Measurements from ENCODE around the gene AK4. TPM values are rescaled to one million over a fixed set of nuclear protein-coding genes. Genes with fewer than 3 reads are reported as not detected.

The AK4 gene
- polyA plus RNA-seq, 1 donor (not counting 4 experiments of a cell fraction or from before 2014, with no cell fraction given) = 90.0 TPM

- dilution Hi-C loops (cut with MboI; ENCODE audit: extremely low pct_ligation_motif_present, low sequenced_read_pairs) = no loop called here
- Histone ChIP-seq H4K20me1 (ENCODE audit: control insufficient read depth, extremely low read depth, insufficient read depth, low read length) (no peaks in the 10 kb centered on the region), H3K4me3 (ENCODE audit: control insufficient read depth in 2 of 3, extremely low read depth in 1 of 3, insufficient read depth in 2 of 3, low read depth in 1 of 3, low read length in 3 of 3) (no peak overlapping the region)
Observed at GRCh38 chr1:65237503-65237902, 89.5 kb downstream of the AK4 start.

GRCh38 chr1:65238010-65238409 is 90.0 kb downstream of the AK4 start:
- dilution Hi-C loops (cut with MboI; ENCODE audit: extremely low pct_ligation_motif_present, low sequenced_read_pairs) = no loop called here
- Histone ChIP-seq H3K9ac (ENCODE audit: control insufficient read depth, extremely low read depth, insufficient read depth, low read length) (no peak overlapping the region), H3K36me3 (ENCODE audit: control insufficient read depth in 2 of 2, extremely low read depth in 1 of 2, insufficient read depth in 2 of 2, low read length in 2 of 2) (no peaks in the 10 kb centered on the region), H3K4me1 (ENCODE audit: control insufficient read depth, extremely low read depth, insufficient read depth, low read length) (no peaks in the 10 kb centered on the region), H3K27ac (ENCODE audit: control insufficient read depth, insufficient read depth, low read length) (no peak overlapping the region), H3K4me3 (ENCODE audit: control insufficient read depth in 2 of 3, extremely low read depth in 1 of 3, insufficient read depth in 2 of 3, low read depth in 1 of 3, low read length in 3 of 3) (no peak overlapping the region), H3K4me2 (ENCODE audit: control insufficient read depth, extremely low read depth, insufficient read depth, low read depth, low read length) (no peak overlapping the region), H3K79me2 (ENCODE audit: control insufficient read depth, insufficient read depth, low read length) (no peaks in the 10 kb centered on the region), H3K27me3 (ENCODE audit: control insufficient read depth, extremely low read depth, insufficient read depth, low read length) (no peaks in the 10 kb centered on the region), H2AFZ (ENCODE audit: control insufficient read depth, low read length) (no peak overlapping the region), H3K9me3 (ENCODE audit: control insufficient read depth, low read depth, low read length) (no peaks in the 10 kb centered on the region), H3K9me1 (ENCODE audit: control insufficient read depth, extremely low read depth, insufficient read depth, low read length) (no peaks in the 10 kb centered on the region), H4K20me1 (ENCODE audit: control insufficient read depth, extremely low read depth, insufficient read depth, low read length) (no peaks in the 10 kb centered on the region)
- FAIRE-seq (no peak), DNase-seq (ENCODE audit: low read depth, low spot score) (no peak)
- TF ChIP-seq EZH2 (IDR thresholded peaks at IDR 0.05; ENCODE audit: low read length) (no peak), CTCF (optimal IDR thresholded peaks at IDR 0.05 in 1 of 3, IDR thresholded peaks at IDR 0.05 in 1 of 3, conservative IDR thresholded peaks at IDR 0.05 in 1 of 3; ENCODE audit: extremely low read depth in 1 of 3, insufficient read depth in 2 of 3, low read length in 3 of 3) (no peak)

More at GRCh38 chr1:65237503-65237902, 89.5 kb downstream of the AK4 start:
- H3K27ac ChIP-seq (ENCODE audit: control insufficient read depth, insufficient read depth, low read length) = no peak overlapping the region
- no peaks in the 10 kb centered on the region for H3K9me1 ChIP-seq (ENCODE audit: control insufficient read depth, extremely low read depth, insufficient read depth, low read length)
- no peaks in the 10 kb centered on the region for H3K79me2 ChIP-seq (ENCODE audit: control insufficient read depth, insufficient read depth, low read length)
- H2AFZ ChIP-seq (ENCODE audit: control insufficient read depth, low read length) = no peak overlapping the region
- no peaks in the 10 kb centered on the region for H3K36me3 ChIP-seq (ENCODE audit: control insufficient read depth in 2 of 2, extremely low read depth in 1 of 2, insufficient read depth in 2 of 2, low read length in 2 of 2)
- no peaks in the 10 kb centered on the region for H3K4me1 ChIP-seq (ENCODE audit: control insufficient read depth, extremely low read depth, insufficient read depth, low read length)
- H3K27me3 ChIP-seq (ENCODE audit: control insufficient read depth, extremely low read depth, insufficient read depth, low read length) = no peaks in the 10 kb centered on the region
- no peak overlapping the region for H3K9ac ChIP-seq (ENCODE audit: control insufficient read depth, extremely low read depth, insufficient read depth, low read length)
- FAIRE-seq (no peak), DNase-seq (ENCODE audit: low read depth, low spot score) (no peak)
- no peak overlapping the region for H3K4me2 ChIP-seq (ENCODE audit: control insufficient read depth, extremely low read depth, insufficient read depth, low read depth, low read length)
- no peaks in the 10 kb centered on the region for H3K9me3 ChIP-seq (ENCODE audit: control insufficient read depth, low read depth, low read length)
- TF ChIP-seq CTCF (optimal IDR thresholded peaks at IDR 0.05 in 1 of 3, IDR thresholded peaks at IDR 0.05 in 1 of 3, conservative IDR thresholded peaks at IDR 0.05 in 1 of 3; ENCODE audit: extremely low read depth in 1 of 3, insufficient read depth in 2 of 3, low read length in 3 of 3) (no peak), EZH2 (IDR thresholded peaks at IDR 0.05; ENCODE audit: low read length) (no peak)

Data from keratinocyte (primary cell).